NCI-H226 (cell line): Measurements from ENCODE around the gene LTBP3.
A peak's percentile ranks its signal among the peaks of the same experiment; 100 is the strongest.

Experiments
- DNase-seq: peaks from one replicate; pipeline ENCODE4 v3.0.0-alpha.2; 2015

LTBP3 gene

DNA sequence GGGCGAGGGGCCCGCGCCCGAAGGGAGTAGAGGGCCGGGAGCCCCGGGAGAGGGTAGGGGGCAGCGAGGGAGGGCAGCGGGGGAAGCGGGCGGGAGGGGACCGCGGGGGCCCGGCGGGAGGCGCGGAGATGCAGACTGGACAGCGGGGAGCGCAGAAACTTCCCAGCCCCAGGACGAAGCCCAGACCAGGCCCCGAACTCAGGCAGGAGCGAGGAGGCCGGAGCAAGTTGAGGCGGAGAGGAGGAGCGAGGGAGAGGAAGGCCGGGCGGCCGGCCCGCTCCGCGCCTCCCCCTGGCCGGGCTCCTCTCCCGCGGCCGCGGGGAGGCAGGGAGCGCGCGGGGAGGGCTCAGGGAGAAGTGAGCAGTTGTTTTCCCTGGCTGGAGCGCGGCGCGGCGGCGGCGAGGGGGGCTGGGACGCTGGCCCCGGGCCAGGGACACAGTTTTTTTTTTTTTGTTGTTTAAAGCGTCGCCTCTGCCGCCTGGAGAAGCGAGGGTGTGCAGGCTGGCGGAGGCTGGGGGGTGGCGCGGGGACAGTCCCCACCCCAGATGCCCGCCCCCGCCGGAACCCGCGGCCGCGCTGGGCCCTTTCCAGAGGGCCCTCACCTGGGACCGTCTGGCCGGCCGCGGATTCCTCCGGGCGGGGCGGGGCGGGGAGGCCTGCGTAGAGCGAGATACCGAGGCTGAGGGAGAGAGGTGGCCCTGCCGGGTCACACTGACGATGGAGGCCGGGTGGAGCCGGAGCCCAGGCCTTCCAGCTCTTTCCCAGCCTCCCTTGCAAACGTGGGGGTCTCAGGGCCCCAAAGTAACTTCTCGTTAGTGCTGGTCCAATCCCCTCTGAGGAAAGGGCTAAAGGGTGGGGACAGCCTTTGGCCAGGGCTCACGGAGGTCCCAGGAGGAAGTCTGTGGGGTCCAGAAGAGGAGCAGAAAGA is at the start of gene LTBP3:
TSS of gene LTBP3 (minus strand) at position 358 of the 928 bp plus-strand sequence. CDS start 400 bp downstream, outside the sequence.
- peak; percentile 89 for DNase-seq

DNA sequence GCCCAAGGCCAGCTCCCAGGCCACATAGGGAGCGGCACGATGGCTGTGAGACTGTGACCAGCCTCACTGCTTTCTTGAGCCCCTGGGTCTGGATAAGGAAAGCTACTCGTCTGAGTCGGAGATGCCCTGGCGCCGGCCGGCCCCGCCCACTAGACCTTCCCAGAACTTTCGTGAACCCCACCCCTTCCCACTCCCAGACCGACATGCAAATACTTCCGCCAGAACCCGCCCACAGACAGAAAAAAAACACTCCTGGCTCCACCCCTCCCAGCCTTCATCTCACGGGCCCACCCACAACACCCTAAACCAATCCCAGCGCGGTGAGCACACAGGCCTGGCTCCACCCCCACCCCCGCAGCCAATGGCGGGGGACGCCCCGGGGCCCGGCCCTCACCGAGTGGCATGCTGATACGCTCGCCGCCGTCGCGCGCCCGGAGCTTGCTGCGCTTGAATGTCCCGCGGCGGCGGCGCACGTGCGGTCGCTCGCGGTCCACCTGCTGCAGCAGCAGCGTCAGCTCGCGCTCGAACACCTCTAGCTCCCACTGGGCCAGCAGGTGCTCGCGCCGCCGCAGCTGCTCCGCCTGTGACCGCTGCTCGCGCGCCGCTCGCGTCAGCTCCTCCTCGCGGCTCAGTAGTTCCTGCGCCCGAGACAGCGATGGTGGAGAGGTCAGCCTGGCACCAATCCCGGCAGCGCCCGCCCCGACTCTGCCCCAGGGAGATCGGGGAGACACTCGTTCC is 48.9 kb upstream of the LTBP3 start:
- DNase-seq = peak; percentile 13

DNA sequence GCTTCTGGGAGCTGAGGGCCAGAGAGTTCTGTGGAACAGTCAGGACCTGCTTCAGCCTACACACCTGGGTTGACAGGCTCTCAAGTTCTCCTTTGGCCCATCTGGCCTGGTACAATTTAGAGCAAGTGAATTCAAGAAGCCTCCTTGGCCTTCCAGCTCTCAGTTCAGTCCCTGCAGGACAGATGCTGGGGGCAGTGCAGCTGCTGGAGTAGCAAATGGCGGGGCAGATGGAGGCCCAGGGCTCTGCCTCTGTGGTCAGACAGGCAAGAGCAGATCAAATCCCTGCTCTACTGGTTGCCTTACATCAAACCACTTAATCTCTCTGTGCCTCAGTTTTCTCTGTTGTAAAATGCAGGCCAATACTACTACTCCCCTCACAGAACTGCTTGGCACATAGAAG is 46.1 kb upstream of the LTBP3 start:
- no peak for DNase-seq

DNA sequence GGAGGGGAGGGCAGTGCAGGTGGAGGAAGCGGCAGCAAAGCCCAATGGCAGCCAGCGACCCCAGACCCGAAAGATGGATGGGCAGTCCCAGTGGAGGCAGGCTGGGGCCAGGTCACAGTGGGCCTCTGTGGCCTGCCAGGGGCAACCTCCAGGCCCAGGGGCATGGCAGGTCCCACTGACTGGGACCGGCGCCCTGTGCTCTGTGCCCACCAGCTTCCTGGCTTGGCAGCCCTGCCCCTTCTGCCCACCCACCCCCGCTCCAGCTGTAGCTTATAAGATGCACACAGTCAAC is 41.7 kb upstream of the LTBP3 start:
- no peak for DNase-seq

DNA sequence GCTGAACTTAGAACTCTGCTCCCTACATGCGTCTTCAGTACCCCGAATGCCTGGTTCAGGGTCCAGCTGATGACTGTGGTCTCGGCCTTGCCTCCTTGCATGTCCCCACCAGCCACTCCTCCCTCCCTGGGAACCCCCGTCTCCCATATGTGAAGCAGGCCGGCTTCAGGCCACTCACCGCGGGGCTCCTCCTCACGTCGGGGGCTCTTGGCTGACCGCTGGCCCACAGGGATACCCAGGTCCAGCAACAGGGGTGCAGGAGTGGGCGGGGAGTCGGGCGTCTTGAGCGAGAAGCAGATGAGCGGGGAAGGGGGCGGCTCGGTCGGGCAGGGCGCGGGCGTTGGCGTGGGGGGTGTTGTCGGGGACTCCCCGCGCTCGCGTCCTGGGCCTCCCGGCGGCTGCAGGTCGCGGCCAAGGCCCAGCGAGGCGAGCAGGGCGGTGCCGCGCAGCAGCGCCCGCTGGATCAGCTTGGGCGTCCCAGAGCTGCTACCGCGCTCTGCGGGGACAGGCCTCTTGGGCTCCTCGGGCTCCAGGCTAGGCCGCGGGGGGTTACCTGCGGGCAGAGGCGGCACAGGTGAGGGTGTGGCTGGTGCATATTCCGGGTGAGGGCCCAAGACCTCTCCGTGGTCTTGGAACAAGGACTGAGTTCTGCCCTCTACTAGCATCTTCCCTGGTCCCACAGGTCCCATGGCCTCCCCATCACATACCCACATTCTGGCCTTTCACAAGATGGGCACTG is 41.2 kb upstream of the LTBP3 start:
- DNase-seq = no peak

DNA sequence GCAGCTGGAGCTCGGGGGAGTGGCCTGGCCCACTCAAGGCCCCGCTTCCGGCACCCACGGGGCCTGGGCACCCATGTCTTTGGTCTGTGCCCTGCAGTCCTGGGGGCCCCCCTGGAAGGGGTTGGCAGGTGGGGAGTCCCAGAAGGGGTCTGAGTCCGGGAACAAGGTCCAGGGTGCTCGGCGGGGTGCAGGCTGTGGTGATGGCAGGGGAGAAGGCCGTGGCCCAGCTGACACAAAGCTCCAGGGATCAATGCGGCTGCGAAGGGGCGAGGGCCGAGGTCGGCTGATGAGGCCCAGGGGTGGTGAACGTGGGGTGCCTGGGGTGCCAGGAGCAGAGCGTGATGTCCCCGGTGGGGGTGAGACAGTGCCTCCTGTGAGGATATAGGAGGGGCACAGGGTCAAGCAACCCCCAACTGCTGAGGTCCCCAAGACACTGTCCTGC is 40.1 kb upstream of the LTBP3 start:
- DNase-seq = no peak

DNA sequence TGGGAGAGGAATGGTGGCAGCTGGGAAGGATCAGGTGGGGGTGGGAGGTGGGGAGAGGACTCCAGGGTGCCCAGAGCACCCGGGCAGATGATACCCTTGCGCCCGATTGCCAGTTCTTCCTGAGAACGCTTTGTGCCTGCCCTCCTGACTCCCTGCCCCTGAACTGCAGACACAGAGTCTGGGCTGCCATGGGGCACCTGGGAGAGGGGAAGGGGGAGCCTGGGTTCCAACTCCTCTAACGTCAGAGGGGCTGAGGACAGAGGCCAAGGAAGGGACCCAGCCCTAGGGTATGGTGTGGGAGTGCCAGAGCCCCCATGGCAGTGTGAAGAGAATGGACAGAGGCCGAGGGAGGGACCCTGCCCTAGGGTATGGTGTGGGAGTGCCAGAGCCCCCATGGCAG is 38.4 kb upstream of the LTBP3 start:
- no peak for DNase-seq

DNA sequence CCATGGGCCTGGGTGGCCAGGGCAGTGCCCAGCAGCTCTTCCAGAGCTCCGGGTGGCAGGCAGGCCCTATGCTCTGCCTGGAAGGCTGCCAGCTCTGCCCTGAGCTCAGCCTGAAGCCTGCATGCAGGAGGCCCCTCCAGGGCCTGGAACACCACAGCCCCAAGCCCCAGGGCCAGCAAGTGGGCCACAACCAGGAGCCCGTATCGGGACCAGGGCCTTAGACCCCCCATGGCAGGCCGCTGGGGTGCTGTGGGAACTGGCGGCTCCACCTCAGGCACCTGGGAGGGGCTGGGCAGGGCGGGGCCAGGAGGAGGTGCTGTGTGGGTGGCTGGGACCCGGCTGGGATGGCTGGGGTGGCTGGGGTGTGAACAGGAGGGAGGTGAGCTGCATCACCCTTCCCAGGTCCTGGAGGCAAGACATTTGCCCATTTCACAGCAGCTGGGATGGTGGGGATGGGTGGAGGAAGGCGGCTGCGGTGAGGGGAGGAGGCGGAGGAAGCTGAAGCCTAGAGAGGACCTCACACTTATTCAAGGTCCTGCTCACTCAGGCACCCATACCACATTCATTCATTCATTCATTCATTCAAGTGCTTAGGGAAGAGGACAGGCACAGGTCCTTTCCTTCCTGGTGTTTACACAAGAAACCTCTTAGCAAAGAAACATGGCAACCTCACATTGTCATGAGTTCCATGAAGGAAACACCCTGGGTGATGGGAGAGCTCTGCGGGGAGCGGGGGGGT is 37.6 kb upstream of the LTBP3 start, which contains the start of gene KCNK7:
TSS of gene KCNK7 (minus strand) at position 258 of the 739 bp plus-strand sequence. CDS start at position 230, 28 bp downstream.
- no peak for DNase-seq

DNA sequence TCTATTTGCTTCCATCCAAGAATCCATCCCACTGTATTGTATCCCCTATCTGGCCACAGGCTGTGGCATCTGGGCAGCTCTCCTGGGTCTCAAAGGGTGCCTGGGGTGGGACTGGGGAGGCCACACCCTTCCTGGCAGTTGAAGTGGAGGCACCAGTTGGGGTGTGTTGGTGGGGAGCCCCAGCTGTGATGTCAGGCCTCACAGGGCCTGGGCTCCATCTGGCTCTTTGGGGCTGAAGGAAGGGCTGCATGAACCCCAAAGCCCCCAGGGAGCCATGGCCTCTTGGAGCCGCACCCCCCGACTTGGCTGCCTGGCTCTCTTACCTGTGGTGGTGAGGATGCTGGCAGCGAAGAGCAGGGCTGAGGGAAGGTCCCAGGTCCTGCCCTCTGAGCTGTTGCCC is 37.0 kb upstream of the LTBP3 start:
- no peak for DNase-seq

DNA sequence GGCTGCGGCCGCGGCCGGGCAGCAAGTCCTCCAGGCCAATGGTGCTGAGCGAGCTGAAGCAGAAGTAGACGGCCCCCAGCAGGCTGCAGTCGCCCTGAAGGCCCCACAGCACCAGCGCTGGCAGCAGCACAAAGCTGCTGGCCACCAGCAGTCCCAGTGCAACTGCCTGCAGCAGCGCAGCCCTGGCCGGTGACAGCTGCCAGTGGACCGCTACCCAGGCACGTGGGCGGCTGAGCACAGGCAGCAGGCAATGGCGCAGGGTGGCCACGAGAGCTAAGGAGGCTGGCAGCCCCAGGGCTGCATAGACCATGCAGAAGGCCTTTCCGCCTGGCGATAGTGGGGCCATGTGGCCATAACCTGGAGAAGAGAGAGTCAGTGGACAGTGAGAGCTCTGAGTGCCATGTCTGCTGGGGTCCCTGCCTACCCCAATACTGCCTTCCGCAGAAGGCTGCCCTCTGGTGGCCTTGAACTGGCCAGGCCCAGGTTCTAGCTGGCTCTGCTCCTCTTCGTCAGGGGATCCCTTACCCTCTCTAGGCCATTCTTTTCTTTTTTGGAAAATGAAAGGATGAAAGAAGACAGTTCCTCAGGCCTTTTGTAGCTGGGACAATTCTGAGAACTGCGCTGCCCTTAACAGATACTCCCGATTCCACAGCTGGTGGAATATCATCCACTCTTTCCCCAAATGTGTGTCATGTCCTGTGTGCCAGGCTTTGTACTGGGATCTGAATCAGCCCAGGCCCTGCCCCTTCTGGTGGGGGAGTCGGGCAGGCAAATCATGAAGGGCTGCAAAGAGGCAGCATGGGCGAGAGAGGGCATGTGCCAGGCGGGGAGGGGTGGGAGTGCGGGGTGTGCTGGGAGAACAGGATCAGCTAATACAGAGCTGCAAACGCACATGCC is 35.6 kb upstream of the LTBP3 start:
- DNase-seq = no peak

DNA sequence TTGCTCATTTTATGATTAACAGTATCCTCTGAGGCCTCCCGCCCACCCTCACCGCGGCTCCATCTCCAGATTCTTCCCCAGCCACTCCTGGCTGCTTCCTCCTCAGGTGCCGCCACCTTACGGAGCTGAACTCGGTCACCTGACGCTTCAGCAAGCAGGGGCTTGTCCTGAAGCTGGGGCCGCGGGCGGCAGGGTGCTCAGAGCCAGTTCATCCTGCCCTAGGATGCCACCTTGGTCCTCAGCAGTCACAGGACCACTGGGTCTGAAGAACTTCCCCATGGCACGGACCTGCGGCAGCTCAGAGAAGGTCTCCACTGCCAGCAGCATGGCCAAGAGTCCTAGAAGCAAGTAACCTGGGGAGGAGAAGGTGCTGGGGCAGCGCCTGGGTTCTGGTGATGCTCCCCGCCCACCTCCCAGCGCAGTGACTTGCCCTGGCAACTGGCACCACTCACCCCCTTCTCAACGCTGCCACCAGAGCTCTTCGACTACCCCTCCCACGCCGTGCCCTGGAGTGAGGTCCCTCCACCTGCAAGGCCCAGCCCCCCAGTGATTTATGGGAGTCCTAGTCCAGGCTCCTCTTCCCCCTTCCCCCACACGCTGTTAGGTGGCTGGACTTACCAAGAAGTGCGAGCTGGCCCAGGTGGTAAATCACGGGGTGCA is 34.8 kb upstream of the LTBP3 start:
- no peak for DNase-seq

DNA sequence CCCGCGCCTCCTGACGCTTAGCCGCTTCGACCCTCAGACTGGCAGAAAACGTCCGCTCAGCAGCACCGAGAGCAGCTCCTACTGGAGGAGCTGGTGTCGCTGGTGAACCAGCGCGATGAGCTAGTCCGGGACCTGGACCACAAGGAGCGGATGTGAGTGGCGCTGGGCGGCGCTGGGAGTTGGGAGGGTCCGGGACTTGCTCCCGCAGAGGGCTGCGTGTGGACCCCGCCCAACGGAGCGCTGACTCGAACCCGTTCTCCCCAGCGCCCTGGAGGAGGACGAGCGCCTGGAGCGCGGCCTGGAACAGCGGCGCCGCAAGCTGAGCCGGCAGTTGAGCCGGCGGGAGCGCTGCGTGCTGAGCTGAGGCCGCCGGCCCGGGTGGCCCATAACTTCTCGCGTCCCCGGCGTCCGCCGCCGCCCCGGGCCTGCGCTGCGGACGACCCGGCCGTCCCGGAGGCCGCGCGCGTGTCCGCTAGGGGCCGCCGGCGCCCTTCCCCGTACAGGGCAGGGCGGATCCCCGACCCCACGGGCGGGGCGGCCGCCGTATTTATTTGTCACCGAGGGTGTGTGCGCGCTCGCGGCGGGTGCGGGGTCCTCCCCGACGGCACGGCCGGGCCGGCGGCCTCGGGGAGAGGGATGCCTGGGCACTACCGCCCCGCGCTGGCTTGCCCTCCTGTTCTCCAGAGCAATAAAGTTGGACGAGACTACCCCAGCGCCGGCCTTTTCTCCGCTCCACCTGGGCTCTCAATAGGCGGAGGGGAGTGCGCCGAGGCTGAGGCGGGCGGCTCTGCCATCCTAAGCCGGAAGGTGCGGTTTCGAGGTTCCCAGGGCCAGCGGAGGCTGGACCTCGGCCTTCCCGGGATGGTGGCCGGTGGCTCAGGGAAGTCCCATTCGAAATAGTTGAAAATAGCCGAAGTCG is 34.0 kb upstream of the LTBP3 start:
- no peak for DNase-seq

DNA sequence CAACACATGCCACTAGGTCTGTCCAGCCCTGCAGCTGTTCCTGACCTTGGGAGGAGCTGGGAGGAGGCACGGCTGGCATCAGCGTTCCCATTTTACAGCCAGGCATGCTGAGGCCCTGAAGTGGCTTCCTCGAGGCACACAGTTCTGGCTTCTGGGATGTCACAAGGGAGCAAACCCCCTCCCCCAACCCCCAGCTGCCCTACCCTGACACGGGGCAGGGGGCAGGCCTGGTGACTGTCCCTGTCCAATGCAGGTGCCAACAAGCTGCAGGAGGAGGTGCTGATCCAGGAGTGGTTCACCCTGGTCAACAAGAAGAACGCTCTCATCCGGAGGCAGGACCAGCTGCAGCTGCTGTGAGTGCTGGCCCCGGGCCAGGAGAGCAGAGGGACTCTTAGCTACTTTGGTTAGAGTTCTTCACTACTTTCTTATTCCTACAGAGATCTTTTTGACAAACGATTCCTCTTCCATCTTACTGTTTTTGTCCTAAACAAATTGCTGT is 32.1 kb upstream of the LTBP3 start:
- no peak for DNase-seq

DNA sequence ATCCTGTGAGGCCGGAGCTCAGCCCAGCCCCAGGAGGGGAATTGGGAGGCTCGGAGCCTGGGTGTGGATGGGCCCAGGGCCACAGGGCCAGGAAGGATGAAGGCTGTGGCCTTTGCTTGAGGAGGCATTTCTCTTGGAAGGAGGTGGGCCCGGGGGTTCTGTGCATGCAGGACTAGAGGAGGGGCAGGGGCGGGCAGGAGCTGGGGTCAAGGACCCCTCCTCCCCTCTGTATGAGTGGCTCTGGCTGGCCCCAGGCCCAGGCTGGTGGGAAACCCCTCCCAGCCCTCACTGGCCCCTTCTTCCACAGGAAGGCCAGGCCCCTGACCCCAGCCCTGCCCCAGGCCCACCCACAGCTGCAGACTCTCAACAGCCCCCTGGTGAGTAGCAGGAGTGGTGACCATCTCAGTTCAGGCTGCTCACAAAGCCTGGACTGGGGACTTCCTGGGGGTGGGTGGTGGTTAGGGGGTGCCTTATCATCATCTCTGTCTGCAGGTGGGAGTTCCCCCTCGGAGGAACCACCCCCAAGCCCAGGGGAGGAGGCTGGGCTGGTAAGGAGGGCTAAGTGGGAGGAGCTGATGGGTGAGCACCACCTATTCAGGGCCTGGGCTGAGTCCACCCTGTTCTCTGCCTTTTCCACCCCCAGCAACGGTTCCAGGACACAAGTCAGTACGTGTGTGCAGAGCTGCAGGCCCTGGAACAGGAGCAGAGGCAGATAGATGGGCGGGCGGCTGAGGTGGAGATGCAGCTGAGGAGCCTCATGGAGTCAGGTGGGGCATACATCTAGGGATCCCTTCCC is 31.5 kb upstream of the LTBP3 start:
- DNase-seq = no peak

DNA sequence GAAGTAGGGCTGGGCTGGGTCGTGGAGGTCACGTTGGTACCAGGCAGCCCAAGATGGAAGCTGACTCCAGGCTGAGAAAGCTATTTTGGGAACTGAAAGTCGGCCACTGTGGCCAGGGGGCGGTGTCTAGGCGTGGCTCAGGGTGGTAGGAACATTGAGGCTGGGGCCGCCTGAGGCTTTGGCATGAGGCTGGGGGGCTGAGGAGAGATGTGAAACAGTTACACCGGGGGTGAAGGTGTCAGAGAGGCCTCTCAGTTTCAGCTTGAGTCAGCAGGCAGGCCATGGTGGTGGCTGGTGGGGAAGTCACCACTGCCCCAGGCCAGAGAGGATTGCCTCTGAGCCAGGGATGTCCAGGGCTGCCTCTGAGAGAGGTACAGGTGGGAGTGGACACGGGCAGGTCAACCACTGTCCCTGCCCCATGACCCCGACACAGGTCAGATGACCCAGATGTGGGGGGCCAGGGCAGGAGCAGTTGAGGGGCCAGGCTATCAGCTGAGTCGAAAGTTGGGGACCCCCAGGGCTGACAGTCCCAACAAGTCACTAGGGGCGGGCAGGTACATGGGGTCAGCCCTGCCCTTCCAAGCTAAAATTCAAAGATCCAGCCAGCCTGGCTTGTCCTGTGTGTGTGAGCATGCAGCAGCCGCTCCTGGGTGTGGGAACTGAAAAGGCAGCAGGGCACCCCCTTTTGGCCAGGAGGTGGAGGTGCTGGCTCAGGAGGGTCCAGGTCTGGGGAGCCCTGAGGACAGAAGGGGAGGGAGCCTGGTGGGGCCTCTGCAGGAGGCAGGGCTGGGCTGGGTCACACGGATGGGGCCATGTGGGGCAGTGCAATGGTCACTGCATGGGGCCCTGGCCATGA is 30.3 kb upstream of the LTBP3 start:
- DNase-seq = peak; percentile 45

DNA sequence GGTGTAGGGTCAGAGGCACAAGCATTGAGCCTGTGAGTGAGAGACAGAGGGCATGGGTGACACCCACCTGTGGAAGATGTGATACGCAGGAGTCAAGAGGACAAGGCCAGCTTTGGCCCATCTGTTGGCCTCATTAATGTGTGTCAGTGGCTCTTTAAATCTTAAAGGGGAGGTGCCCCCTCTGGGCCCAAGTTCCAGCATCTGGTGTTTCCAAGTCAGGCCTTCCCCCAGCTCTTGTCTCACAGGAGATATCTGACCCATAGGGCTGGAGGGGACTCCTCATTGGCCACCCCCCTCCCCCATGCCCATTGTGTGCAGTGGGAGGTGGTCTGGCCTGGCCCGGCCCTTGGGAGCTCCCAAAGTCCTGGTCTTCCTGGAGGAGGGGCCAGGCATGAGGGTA is 28.5 kb upstream of the LTBP3 start:
- no peak for DNase-seq

DNA sequence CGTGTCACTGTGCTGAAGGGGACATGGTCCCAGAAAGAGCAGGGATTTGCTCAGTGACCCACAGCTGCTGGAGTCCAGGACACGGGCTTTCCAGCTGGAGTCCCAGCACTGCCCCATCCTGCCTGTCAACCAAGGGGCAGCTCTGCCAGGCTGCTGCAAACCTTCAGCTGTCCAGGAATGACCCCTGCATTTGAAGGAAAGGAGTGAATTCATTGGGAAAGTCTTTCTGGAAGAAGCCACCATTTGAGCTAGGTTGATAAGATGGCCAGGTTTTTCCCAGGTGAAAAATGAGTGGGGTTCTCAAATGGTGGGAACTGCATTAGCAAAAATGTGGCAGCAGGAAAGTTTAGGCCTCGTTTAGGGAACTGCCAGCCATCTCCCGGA is 28.1 kb upstream of the LTBP3 start:
- no peak for DNase-seq
